IPS-20b (cell line): ENCODE results near the gene UBE3B.

ENCODE experiments used
- H3K27ac ChIP-seq: one replicate; pipeline ENCODE4 v1.5.1; 2013; ENCODE audit warnings: low read length
- H3K27me3 ChIP-seq: 2 replicates; pipeline ENCODE4 v1.6.1; 2013; ENCODE audit warnings: mild to moderate bottlenecking, low read length, inconsistent platforms; ENCODE audit not compliant: insufficient read depth
- H3K36me3 ChIP-seq: 2 replicates; pipeline ENCODE4 v1.6.1; 2013; ENCODE audit warnings: low read depth, mild to moderate bottlenecking, inconsistent platforms, low read length, moderate library complexity; ENCODE audit not compliant: insufficient read depth
- H3K4me1 ChIP-seq: 2 replicates; pipeline ENCODE4 v1.6.1; 2013; ENCODE audit warnings: mild to moderate bottlenecking, control low read depth, inconsistent platforms, low read length, moderate library complexity; ENCODE audit not compliant: insufficient read depth
- H3K4me3 ChIP-seq: 2 replicates; pipeline ENCODE4 v1.5.1; 2013; ENCODE audit warnings: mild to moderate bottlenecking, low read length, inconsistent platforms
- H3K9ac ChIP-seq: 2 replicates; pipeline ENCODE4 v1.6.1; 2013; ENCODE audit warnings: low read depth, mild to moderate bottlenecking, inconsistent platforms, low read length, moderate library complexity
- H3K9me3 ChIP-seq: 2 replicates; pipeline ENCODE4 v1.6.1; 2013; ENCODE audit warnings: mild to moderate bottlenecking, low read depth, low read length, inconsistent platforms; ENCODE audit not compliant: insufficient read depth

The UBE3B gene

DNA sequence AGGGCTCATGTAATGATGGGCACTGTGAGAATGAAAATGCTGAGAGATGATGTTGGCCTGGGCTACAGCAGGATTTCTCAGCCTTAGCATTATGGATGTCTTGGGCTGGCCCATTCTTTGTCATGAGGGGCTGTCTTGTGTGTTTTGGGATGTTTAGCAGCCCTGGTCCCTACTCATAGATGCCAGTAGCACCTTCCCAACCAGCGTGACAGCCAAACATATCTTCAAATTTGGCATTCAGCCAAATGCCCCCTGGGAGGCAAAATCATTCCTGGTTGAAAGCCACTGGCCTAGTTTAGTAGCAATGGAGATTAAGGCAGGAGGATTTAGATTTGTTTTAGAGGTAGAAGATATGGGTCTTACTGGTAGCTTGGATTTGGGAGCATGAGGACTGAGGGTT is 26.6 kb downstream of the UBE3B start:
- Histone ChIP-seq H3K27ac (no peak overlapping the region), H3K27me3 (no peaks in the 10 kb centered on the region), H3K4me1 (no peaks in the 10 kb centered on the region), H3K36me3 (peaks cover 91% of the 10 kb centered on the region), H3K4me3 (no peak overlapping the region), H3K9ac (no peak overlapping the region), H3K9me3 (no peaks in the 10 kb centered on the region)

DNA sequence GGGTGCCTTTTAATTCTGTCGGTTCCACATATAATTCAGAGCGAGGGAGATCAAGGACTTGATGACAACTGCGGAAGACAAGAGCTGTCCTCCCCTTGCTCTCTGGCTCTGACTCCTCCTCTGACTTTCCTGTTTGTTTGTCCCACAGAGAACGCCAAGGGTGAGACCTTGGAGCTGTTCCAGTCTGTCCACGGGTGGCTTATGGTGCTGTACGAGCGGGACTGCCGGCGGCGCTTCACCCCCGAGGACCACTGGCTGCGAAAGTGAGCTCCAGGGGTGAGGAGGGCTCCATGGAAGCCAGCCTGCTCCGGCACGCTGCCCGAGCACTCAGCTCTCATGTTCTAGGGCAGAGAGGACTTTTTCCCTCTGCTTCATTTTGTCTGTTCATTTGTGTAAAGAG is 32.8 kb downstream of the UBE3B start:
- no peaks in the 10 kb centered on the region for H3K27me3 ChIP-seq
- H3K9ac ChIP-seq: no peak overlapping the region
- no peaks in the 10 kb centered on the region for H3K9me3 ChIP-seq
- no peak overlapping the region for H3K4me3 ChIP-seq
- H3K27ac ChIP-seq: no peak overlapping the region
- H3K4me1 ChIP-seq: no peaks in the 10 kb centered on the region
- peaks cover 74% of the 10 kb centered on the region for H3K36me3 ChIP-seq

DNA sequence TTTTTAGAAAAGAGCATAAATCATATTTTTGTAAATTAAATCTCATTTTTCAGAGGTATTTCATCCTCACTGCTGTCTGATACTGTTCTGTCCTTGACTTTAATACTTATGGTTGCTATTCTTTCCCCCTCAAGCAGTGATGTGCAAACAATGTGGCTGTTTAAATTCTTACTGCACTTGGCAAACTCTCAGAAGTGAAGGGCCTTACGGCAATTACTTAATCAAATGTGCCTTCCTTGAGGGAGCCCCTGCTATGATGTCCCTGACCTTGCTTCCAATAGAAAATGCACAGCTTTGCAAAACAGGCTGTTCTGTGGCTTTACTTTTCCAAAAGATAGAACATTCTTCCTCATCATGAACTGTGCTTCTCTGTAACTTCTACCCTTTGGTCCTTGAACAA is 35.2 kb downstream of the UBE3B start:
- Histone ChIP-seq H3K27ac (no peak overlapping the region), H3K4me3 (no peak overlapping the region), H3K9me3 (no peaks in the 10 kb centered on the region), H3K27me3 (no peaks in the 10 kb centered on the region), H3K36me3 (peaks cover 65% of the 10 kb centered on the region), H3K9ac (no peak overlapping the region), H3K4me1 (no peaks in the 10 kb centered on the region)

DNA sequence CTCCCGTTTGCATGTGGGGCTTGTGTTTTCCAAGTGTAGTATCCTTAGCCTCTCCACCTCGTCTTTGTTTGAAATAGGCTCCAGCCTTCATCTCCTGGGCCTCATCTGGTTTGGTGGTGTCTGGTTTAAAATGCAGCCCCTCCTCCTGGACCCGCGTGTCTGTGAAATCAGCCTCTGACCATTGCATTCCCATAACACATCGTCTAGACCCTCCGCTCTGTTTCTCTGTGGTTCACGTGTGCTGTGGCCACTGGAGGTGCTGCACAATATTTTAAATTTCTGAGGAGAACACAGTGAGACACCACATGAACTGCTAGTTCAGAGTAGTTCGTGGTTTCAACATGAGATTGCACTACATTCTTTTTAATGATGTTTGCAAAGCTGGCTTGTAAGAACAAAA is 35.6 kb downstream of the UBE3B start:
- H3K27ac ChIP-seq: no peak overlapping the region
- H3K4me1 ChIP-seq: no peaks in the 10 kb centered on the region
- no peak overlapping the region for H3K9ac ChIP-seq
- H3K36me3 ChIP-seq: peaks cover 65% of the 10 kb centered on the region
- H3K4me3 ChIP-seq: no peak overlapping the region
- no peaks in the 10 kb centered on the region for H3K9me3 ChIP-seq
- no peaks in the 10 kb centered on the region for H3K27me3 ChIP-seq

DNA sequence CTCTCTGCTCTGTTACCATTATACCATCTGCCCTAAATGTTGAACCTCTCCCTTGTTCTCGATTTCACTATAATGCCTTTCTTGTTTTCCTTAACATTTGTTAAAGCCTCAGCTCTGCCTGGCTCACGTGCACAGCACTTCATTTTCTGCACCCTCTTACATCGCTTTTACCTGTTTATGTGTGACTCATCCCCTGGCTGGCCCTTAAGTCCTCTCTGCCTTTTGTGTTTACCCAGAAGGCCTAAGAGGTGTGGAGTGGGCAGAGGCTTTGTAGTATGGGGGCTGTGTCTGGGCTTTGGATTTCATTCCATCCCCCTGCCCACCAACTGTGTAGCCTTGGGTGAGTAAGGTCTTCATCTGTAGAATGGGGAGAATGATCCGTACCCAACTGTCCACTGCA is 36.5 kb downstream of the UBE3B start:
- Histone ChIP-seq H3K9ac (no peak overlapping the region), H3K9me3 (no peaks in the 10 kb centered on the region), H3K27me3 (no peaks in the 10 kb centered on the region), H3K36me3 (peaks cover 58% of the 10 kb centered on the region), H3K4me1 (peaks cover 2% of the 10 kb centered on the region; the same call in 1 of the 2 replicates), H3K4me3 (no peak overlapping the region), H3K27ac (no peak overlapping the region)

DNA sequence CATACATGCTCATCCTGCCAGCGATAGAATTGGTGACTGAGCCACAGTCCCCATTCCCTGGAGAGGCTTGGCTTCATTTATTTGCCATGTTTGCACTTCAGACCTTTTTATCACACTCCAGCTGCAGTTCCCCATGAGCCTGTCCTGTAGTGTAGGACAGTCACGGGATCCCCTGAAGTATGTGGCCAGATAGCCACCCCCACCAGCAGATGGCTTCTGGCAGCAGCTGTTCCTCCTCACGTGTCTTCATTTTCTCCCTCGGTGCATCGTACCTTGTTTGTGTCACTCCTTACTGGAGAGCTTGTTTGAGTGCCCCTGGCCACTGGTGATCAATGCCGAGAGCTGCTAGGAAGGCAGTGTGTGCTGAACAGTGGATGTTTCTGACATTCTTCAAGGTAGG is 40.2 kb downstream of the UBE3B start:
- Histone ChIP-seq H3K4me1 (peaks cover 3% of the 10 kb centered on the region; the same call in 1 of the 2 replicates), H3K9me3 (no peaks in the 10 kb centered on the region), H3K9ac (no peak overlapping the region), H3K36me3 (peaks cover 59% of the 10 kb centered on the region), H3K27ac (no peak overlapping the region), H3K27me3 (no peaks in the 10 kb centered on the region), H3K4me3 (no peak overlapping the region)

DNA sequence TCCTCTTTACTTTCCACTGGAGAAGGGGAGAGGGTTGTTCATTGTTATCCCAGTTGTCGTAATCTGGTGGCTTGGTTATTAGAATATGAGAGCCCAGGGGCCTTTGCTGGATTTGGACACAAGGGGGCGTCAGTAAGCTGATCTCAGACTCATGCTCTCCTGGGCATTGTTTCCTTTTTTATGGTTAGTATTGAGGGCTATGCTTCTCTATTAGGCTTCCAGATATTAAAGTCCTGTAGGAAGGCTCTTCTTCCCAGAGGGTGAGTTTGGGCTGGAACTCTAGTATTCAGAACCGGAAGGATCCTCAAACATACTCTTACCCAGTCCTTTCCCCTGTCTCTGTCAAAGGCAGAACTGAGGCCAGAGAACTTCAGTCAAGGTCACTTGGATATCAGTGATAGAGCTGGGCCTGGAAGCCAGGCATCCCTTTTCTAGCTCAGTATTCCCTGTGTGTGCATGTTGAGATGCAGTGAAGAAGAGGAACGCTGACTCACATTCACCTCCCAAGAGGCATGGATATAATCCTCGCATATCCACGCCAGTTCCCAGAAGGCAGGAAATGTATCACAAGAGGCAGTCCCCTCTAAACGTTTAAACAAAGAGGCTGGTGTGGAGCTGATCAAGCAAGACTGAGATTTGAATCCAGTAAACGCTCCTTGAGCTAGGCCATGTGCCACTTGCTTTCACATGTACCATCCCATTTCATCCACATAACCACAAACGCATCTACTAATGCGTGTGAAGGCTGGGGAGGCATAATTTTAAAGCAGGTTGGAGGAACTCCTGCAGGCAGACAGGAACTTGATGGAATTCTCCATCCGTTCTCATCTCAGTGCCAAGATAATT is 41.6 kb downstream of the UBE3B start:
- Histone ChIP-seq H3K9ac (0 out of 2 replicates have a peak overlapping the region, but pooled peaks have one; percentile 6), H3K27ac (no peak overlapping the region), H3K4me3 (no peak overlapping the region), H3K4me1 (peaks cover 3% of the 10 kb centered on the region; the same call in 1 of the 2 replicates), H3K27me3 (no peaks in the 10 kb centered on the region), H3K36me3 (peaks cover 54% of the 10 kb centered on the region), H3K9me3 (no peaks in the 10 kb centered on the region)

DNA sequence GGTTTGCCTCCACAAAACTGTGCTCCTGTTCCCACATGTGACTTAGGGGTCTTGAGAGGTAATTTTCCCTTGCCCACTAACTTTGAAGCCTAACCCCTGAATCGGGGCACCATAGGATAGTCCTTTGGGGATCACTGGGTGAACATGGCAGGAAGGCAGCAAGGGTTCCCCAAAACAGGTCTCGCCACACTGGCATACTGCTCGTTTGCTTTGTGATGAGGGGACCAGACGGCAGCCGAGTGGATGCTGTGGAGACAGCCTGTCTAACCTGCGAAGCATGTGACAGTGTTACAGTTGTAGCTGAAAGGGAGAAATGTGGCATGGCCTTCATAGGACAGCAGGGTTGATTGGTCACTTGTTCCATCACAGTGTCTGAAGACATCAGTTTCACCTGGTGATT is 42.4 kb downstream of the UBE3B start:
- Histone ChIP-seq H3K36me3 (peaks cover 53% of the 10 kb centered on the region), H3K27me3 (no peaks in the 10 kb centered on the region), H3K9ac (no peak overlapping the region), H3K9me3 (no peaks in the 10 kb centered on the region), H3K4me3 (no peak overlapping the region), H3K27ac (no peak overlapping the region), H3K4me1 (peaks cover 3% of the 10 kb centered on the region; the same call in 1 of the 2 replicates)

DNA sequence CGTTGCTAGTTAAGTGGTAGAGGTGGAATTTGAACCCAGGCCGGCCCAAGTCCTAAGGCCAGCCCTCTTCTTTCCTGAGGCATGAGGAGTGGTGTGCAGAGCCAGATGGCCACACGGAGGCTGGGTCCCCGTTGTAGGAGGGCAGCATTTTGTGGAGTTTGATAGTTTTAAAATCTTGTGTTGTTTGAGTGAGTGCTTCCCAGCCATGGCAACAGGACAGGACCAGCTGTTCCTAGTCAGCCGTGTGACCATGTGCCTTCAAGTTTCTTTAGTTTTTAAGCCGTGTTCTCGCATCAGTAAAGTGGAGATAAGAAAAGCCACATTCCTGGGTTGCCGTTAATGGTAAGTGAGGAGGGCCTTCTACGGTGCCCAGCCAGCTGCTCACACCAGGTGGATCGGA is 44.4 kb downstream of the UBE3B start:
- Histone ChIP-seq H3K9ac (no peak overlapping the region), H3K36me3 (peaks cover 53% of the 10 kb centered on the region), H3K27me3 (no peaks in the 10 kb centered on the region), H3K27ac (no peak overlapping the region), H3K4me1 (peaks cover 3% of the 10 kb centered on the region; the same call in 1 of the 2 replicates), H3K9me3 (no peaks in the 10 kb centered on the region), H3K4me3 (no peak overlapping the region)

DNA sequence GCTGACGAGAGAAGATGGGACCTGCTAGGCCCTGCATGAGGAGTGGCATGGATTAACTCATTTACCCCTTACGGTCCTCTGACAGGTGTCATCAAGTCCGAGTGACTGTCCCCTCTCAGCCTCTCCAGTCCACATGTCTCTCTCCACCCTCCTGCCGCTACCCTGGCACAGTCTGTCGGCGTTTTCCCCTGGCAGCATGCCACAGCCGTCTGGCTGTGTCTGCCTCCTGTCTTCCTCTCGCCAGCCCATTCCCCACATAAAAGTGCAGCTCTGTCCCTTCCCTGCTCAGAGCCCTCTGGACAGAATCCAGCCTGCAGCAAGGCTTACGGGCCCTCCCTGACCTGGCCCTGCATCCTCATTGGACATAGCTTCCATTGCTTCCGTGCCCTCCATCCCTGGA is 45.6 kb downstream of the UBE3B start:
- H3K27me3 ChIP-seq: no peaks in the 10 kb centered on the region
- H3K9me3 ChIP-seq: no peaks in the 10 kb centered on the region
- no peak overlapping the region for H3K27ac ChIP-seq
- H3K36me3 ChIP-seq: peaks cover 41% of the 10 kb centered on the region
- no peak overlapping the region for H3K4me3 ChIP-seq
- H3K4me1 ChIP-seq: peaks cover 3% of the 10 kb centered on the region; the same call in 1 of the 2 replicates
- no peak overlapping the region for H3K9ac ChIP-seq

DNA sequence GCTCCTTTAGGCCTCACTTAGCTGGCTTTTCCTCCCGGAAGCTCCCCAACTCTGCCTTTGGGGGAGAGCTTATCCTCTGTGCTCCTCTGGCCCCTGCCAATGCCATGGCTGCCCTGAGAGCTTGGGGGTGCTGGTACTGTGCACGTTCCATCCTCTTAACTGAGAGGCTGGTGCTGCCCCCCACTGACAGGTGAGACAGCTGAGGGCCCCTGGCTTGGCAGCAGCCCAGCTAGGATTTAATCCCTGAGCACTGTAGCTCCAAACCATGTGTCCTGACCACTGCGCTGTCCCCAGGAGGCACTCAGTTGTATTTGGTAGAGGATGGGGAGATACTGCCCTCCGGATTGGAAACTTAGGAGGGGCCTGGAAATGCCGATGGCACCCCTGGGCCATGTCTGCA is 46.1 kb downstream of the UBE3B start:
- H3K9ac ChIP-seq: no peak overlapping the region
- no peak overlapping the region for H3K4me3 ChIP-seq
- H3K27ac ChIP-seq: no peak overlapping the region
- H3K27me3 ChIP-seq: no peaks in the 10 kb centered on the region
- peaks cover 3% of the 10 kb centered on the region; the same call in 1 of the 2 replicates for H3K4me1 ChIP-seq
- H3K36me3 ChIP-seq: peaks cover 40% of the 10 kb centered on the region
- H3K9me3 ChIP-seq: no peaks in the 10 kb centered on the region
